Muscle layer of duodenum (tissue), 2 donors: ENCODE measurements around the gene UBALD1.

ENCODE experiments used
- H3K27ac ChIP-seq: one replicate; pipeline ENCODE4 v1.7.0; 2013; ENCODE audit warnings: mild to moderate bottlenecking, low read length
- H3K27me3 ChIP-seq: one replicate; pipeline ENCODE4 v1.7.0; 2013; ENCODE audit warnings: low read depth, mild to moderate bottlenecking, control low read depth, low read length
- H3K36me3 ChIP-seq, 2 donors: one replicate each; pipeline ENCODE4 v1.7.0; 2013; ENCODE audit warnings: low read length in 2 of 2, control low read depth in 1 of 2, mild to moderate bottlenecking in 1 of 2; ENCODE audit not compliant: insufficient read depth in 2 of 2, control insufficient read depth in 1 of 2
- H3K4me1 ChIP-seq, 2 donors: one replicate each; pipeline ENCODE4 v1.7.0; 2013; ENCODE audit warnings: low read length in 2 of 2, mild to moderate bottlenecking in 2 of 2, control low read depth in 1 of 2, moderate library complexity in 1 of 2; ENCODE audit not compliant: insufficient read depth in 2 of 2, control insufficient read depth in 1 of 2
- H3K4me3 ChIP-seq, 2 donors: one replicate each; pipeline ENCODE4 v1.7.0; 2013; ENCODE audit warnings: low read length in 2 of 2, low read depth in 1 of 2, mild to moderate bottlenecking in 1 of 2
- H3K9me3 ChIP-seq, 2 donors: one replicate each; pipeline ENCODE4 v1.7.0; 2013; ENCODE audit warnings: low read length in 2 of 2, control low read depth in 1 of 2, mild to moderate bottlenecking in 1 of 2; ENCODE audit not compliant: control insufficient read depth in 1 of 2
- donor health status: healthy.

UBALD1 gene

GRCh38 chr16:4625560-4626159, 11.0 kb upstream of the UBALD1 start:
- Histone ChIP-seq H3K9me3 (no peaks in the 10 kb centered on the region), H3K36me3 (peaks cover 0 to 3% of the 10 kb centered on the region in 2 donors), H3K4me1 (peaks cover 0 to 24% of the 10 kb centered on the region in 2 donors), H3K4me3 (peak overlapping the region; percentile 79 to 98), H3K27ac (peak overlapping the region; percentile 87), H3K27me3 (no peaks in the 10 kb centered on the region)

GRCh38 chr16:4624827-4625559, 10.3 kb upstream of the UBALD1 start:
- no peaks in the 10 kb centered on the region for H3K9me3 ChIP-seq
- H3K27me3 ChIP-seq = no peaks in the 10 kb centered on the region
- peak overlapping the region; percentile 79 to 98 for H3K4me3 ChIP-seq
- peak overlapping the region; percentile 87 for H3K27ac ChIP-seq
- peaks cover 0 to 24% of the 10 kb centered on the region in 2 donors for H3K4me1 ChIP-seq
- peaks cover 0 to 3% of the 10 kb centered on the region in 2 donors for H3K36me3 ChIP-seq

- H3K9me3 ChIP-seq = no peaks in the 10 kb centered on the region
- H3K4me3 ChIP-seq = peak within 1 kb of the TSS; percentile 79 to 98
- peaks cover 0 to 24% of the 10 kb centered on the region in 2 donors for H3K4me1 ChIP-seq
- peaks cover 0 to 3% of the 10 kb centered on the region in 2 donors for H3K36me3 ChIP-seq
- peak within 1 kb of the TSS; percentile 97 for H3K27ac ChIP-seq
- H3K27me3 ChIP-seq = no peaks in the 10 kb centered on the region
These were observed 9.5 kb upstream of the UBALD1 start, which contains the start of gene MGRN1 for GRCh38 chr16:4624015-4624826. Gene MGRN1 (plus strand): TSS chr16:4624826. CDS start chr16:4624961, 135 bp downstream.

GRCh38 chr16:4623593-4623992, 8.9 kb upstream of the UBALD1 start:
- Histone ChIP-seq H3K4me3 (no peak overlapping the region), H3K36me3 (peaks cover 0 to 3% of the 10 kb centered on the region in 2 donors), H3K27ac (peak overlapping the region; percentile 97), H3K27me3 (no peaks in the 10 kb centered on the region), H3K9me3 (no peaks in the 10 kb centered on the region), H3K4me1 (peaks cover 0 to 22% of the 10 kb centered on the region in 2 donors)

- H3K9me3 ChIP-seq = no peaks in the 10 kb centered on the region
- H3K4me1 ChIP-seq = peaks cover 5 to 27% of the 10 kb centered on the region in 2 donors
- H3K4me3 ChIP-seq = no peak overlapping the region
- H3K27me3 ChIP-seq = no peaks in the 10 kb centered on the region
- H3K36me3 ChIP-seq = no peaks in the 10 kb centered on the region
- H3K27ac ChIP-seq = no peak overlapping the region
These were observed 4.1 kb upstream of the UBALD1 start for GRCh38 chr16:4618645-4619418.

- Histone ChIP-seq H3K4me3 (no peak overlapping the region), H3K27me3 (no peaks in the 10 kb centered on the region), H3K27ac (no peak overlapping the region), H3K4me1 (peaks cover 5 to 32% of the 10 kb centered on the region in 2 donors), H3K36me3 (no peaks in the 10 kb centered on the region), H3K9me3 (no peaks in the 10 kb centered on the region)
These were observed 3.2 kb upstream of the UBALD1 start for GRCh38 chr16:4617880-4618279.

GRCh38 chr16:4616047-4616811, 1.5 kb upstream of the UBALD1 start:
- no peaks in the 10 kb centered on the region for H3K27me3 ChIP-seq
- no peaks in the 10 kb centered on the region for H3K9me3 ChIP-seq
- peak overlapping the region; percentile 98 for H3K27ac ChIP-seq
- no peaks in the 10 kb centered on the region for H3K36me3 ChIP-seq
- peak overlapping the region; percentile 68 to 78 for H3K4me3 ChIP-seq
- H3K4me1 ChIP-seq = peaks cover 5 to 47% of the 10 kb centered on the region in 2 donors

- Histone ChIP-seq H3K9me3 (no peaks in the 10 kb centered on the region), H3K36me3 (no peaks in the 10 kb centered on the region), H3K4me3 (peak overlapping the region; percentile 53 to 78), H3K27me3 (no peaks in the 10 kb centered on the region), H3K27ac (peak overlapping the region; percentile 80), H3K4me1 (peaks cover 5 to 48% of the 10 kb centered on the region in 2 donors)
These were observed 827 bp upstream of the UBALD1 start for GRCh38 chr16:4615384-4616046.

GRCh38 chr16:4613636-4614570, 785 bp downstream of the UBALD1 start:
- Histone ChIP-seq H3K36me3 (peaks cover 0 to 9% of the 10 kb centered on the region in 2 donors), H3K4me1 (peaks cover 5 to 48% of the 10 kb centered on the region in 2 donors), H3K4me3 (peak overlapping the region; percentile 74 to 78), H3K27me3 (no peaks in the 10 kb centered on the region), H3K27ac (peak overlapping the region; percentile 65), H3K9me3 (no peaks in the 10 kb centered on the region)
